ENCODE data around the gene TEAD1.

The TEAD1 gene

DNA sequence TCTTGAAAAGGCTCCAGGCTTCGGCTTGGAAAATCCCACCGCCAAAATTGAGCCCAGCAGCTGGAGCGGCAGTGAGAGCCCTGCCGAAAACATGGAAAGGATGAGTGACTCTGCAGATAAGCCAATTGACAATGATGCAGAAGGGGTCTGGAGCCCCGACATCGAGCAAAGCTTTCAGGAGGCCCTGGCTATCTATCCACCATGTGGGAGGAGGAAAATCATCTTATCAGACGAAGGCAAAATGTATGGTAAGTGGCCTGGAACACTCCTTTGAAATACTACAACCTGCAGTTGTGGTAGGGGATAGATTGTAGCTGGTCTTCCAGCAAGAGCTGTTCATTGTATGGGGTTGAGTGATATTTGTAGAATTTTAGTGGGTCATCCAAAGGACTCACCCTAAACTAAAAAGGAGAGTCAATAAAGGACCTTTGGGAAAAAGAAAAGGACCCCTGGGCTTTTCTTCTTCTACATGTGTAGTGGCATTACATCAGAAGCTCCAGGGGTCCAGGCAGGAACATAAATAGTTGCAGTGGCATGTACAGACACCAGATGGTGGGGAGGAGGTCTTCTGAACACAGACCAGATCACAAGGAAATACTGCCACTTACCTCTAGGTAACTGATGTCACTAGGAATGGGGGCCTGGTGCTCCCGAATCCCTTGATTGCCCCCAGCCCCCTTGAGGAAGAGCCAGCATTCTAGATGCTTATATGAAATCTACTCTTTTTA lies 90.1 kb downstream of the TEAD1 start:
- no peak for DNase-seq (ENCODE audit: low spot score)

GRCh38 chr11:12765428-12765827 lies 91.2 kb downstream of the TEAD1 start:
- DNase-seq (ENCODE audit: low spot score) = peak; percentile 39

DNA sequence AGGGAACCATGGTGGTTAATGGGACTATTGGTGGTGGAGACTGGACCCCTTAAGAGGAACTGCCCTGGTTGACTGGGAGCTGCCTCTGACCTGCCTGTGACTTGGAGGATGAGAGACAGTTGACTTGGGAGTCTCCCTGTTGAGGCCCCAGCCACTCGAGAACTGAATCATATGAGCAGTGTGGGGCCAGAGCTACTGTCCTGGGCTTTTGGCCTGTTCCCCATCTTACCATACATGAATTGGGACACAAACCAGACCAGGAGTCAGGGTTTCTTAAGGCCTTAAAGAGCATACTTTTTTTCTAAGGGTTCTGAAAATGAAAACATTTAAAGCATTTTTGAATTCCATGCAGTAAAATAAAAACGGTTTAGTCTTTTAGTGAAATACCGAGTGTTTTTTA lies 92.8 kb downstream of the TEAD1 start:
- no peak for DNase-seq (ENCODE audit: low spot score)

- no peak for DNase-seq (ENCODE audit: low spot score)
These were observed 93.4 kb downstream of the TEAD1 start for GRCh38 chr11:12767577-12767976.

GRCh38 chr11:12768726-12769673 lies 94.8 kb downstream of the TEAD1 start:
- no peak for DNase-seq (ENCODE audit: low spot score)

DNA sequence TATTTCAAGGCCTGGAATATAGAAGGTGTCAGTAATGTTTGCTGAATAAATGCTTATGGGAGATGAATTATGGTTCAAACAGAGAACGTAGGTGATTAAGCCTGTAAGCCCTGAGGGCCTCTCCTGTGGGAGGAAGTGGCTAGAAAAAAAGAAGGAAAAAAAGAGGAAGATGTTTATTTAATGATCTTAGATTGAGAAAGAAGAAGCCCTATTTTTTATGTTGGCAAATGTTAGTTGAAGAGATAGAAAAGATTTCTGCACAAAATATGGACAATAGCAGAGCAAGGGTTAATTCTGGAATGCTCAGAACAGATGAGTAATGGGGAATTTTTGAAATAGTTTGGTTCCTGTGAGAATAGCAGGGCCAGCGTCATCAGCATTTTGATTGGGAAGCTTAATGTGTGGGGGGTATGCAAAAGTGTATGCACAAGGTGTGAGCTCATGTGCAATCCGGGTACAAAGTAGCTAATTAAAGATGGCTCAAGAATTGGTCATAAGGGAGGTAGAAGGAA lies 95.7 kb downstream of the TEAD1 start:
- DNase-seq (ENCODE audit: low spot score) = no peak

DNA sequence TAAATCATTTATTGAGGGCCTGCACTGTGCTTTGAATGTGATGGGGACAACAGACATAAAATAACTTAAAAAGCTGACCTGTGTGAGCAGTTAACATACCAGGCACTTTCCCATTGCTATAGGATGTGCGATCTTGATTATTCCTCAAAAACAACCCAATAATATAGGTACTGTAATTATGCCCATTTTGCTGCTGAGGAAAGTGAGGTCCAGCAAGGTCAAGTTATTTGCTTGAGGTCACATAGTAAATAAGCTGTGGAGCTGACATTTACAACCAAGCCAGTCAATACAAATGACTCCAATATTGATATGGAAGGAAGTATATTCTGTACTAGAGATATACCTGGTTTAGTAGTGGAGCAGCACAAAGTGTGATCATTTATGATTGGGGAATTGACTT lies 96.2 kb downstream of the TEAD1 start:
- no peak for DNase-seq (ENCODE audit: low spot score)

GRCh38 chr11:12770966-12771597 lies 96.9 kb downstream of the TEAD1 start:
- no peak for DNase-seq (ENCODE audit: low spot score)

- no peak for DNase-seq (ENCODE audit: low spot score)
These were observed 97.7 kb downstream of the TEAD1 start for GRCh38 chr11:12771875-12772274.

- no peak for DNase-seq (ENCODE audit: low spot score)
These were observed 98.1 kb downstream of the TEAD1 start for GRCh38 chr11:12772324-12772723.

GRCh38 chr11:12773591-12773990 lies 99.4 kb downstream of the TEAD1 start:
- DNase-seq (ENCODE audit: low spot score) = no peak

GRCh38 chr11:12775955-12776354 lies 101.7 kb downstream of the TEAD1 start:
- DNase-seq (ENCODE audit: low spot score) = no peak

- no peak for DNase-seq (ENCODE audit: low spot score)
These were observed 103.1 kb downstream of the TEAD1 start for GRCh38 chr11:12777208-12777874.

- DNase-seq (ENCODE audit: low spot score) = no peak
These were observed 104.2 kb downstream of the TEAD1 start for GRCh38 chr11:12778240-12778905.

DNA sequence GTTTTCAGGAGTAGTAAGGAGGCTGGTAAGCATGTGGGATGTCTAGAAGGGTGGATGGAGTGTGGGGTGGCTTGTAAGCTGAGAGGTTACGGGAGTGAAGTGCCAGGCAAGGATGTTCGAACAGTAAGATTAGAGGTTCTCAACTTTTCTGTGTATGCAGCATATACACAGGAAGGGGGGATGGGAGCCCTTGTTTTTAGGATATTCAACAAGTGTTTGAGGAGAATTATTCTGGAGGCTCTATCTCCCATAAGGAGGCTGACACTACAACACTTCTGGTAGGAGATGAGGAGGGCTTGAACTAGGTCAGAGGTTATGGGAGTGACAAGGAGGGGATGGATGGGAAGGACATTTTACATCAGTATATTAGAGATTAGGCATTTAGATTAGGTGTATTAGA lies 109.5 kb downstream of the TEAD1 start:
- no peak for DNase-seq (ENCODE audit: low spot score)

GRCh38 chr11:12784445-12784844 lies 110.2 kb downstream of the TEAD1 start:
- DNase-seq (ENCODE audit: low spot score) = no peak

DNA sequence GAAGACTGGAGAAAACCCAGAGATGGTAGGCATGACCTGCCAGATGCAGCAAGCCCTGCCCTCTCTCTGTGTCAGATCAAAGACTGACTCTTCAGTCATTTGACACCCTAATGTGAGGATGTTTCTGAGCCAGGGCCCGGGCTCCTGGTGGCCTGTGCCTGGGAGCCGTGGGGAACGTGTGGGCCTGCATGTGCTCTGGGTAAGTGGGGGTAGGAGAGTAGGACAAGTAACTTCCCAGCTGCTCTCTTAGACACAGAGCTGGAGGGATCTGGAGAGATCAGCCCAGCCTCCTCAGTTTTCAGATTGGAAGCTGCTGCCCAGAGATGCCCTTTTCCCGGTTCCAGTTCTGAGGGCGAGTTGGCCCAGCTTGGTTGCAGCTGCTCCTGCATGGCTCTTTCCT lies 110.8 kb downstream of the TEAD1 start:
- no peak for DNase-seq (ENCODE audit: low spot score)

DNA sequence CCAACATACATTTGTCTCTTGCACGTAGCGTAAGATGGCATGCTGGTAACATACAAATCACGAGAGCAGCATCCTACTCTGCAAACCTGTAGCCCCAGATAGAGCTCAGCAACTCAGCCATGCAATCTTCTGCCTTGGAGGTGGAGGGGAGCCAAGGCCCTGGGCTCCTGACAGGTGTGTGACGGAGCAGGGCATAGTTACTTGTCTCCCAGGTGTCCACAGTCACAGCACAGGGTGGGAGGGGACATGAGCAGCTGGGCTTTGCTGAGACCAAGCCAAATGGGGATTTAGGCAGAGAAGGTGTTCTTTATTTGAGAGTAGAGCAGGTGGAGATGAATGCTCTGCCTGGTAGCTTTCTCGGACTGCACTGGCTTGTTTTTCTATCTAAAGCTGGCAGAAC lies 111.7 kb downstream of the TEAD1 start:
- no peak for DNase-seq (ENCODE audit: low spot score)

GRCh38 chr11:12786450-12786849 lies 112.2 kb downstream of the TEAD1 start:
- DNase-seq (ENCODE audit: low spot score) = no peak

- DNase-seq (ENCODE audit: low spot score) = no peak
These were observed 112.7 kb downstream of the TEAD1 start for GRCh38 chr11:12786891-12787290.

DNA sequence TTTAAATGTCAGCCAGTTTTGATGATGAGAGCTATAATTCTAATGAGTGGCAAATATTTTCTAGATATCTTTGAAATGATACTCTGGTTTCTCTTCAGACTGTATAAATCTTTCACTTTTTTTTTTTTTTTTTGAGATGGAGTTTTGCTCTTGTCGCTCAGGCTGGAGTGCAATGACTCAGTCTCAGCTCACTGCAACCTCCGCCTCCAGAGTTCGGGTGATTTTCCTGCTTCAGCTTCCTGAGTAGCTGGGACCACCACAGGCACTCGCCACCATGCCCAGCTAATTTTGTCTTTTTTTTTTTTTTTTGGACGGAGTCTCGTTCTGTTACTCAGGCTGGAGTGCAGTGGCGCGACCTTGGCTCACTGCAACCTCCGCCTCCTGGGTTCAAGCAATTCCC lies 113.6 kb downstream of the TEAD1 start:
- no peak for DNase-seq (ENCODE audit: low spot score)

Measured in Ammon's horn (tissue), 1 donor.